22Rv1 (cell line): ENCODE results near the gene LRSAM1.

ENCODE experiments used
- CTCF ChIP-seq: fragments of 450-650 bp; IDR thresholded peaks from 2 replicates; pipeline ENCODE4 v1.5.1; 2017; ENCODE audit warnings: mild to moderate bottlenecking
- ZFX ChIP-seq: fragments of 450-650 bp; IDR thresholded peaks from 2 replicates; pipeline ENCODE4 v1.6.1; 2017; ENCODE audit warnings: antibody characterized with exemption, borderline replicate concordance

- TF ChIP-seq CTCF = no peak
- no peak for TF ChIP-seq ZFX
These were observed 73.1 kb downstream of the LRSAM1 start for GRCh38 chr9:127524373-127524772.
